Activated CD8-positive, alpha-beta memory T cell treated with anti-CD3 and anti-CD28 coated beads, Interleukin-2, amount 50 U/mL, for 1 hour (primary cell): ENCODE results near the gene MED9.
"Not testable (repeated sequence)": the region's sequence is repeated elsewhere in the genome, so short reads cannot be mapped to it uniquely, and the experiment has no call there.

Experiments
- DNase-seq: peaks from one replicate; pipeline ENCODE4 v3.0.0-alpha.2; 2020; ENCODE audit errors: extremely low read depth

Gene MED9

GRCh38 chr17:17455173-17455572, 21.6 kb upstream of the MED9 start:
- no peak for DNase-seq

GRCh38 chr17:17456251-17456650, 20.5 kb upstream of the MED9 start:
- DNase-seq: no peak

DNA sequence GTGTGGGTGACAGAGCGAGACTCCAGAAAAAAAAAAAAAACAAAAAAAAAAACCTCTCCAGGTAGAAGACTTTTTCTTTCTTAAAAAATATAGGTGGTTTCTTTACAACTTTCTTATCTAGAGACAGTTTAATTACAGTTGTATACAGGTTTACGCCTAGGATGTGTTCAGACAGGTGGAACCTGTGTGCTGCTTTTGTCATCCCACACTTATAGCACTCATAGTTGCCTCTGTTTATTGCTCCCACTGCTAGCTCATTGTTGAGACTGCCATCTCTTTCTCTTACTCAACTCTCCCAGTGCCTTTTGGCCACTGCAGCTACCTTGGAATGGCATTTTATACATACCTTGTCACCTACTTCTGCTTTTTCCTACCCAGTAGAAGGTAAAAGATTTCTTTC, 19.1 kb upstream of the MED9 start:
- no peak for DNase-seq

DNA sequence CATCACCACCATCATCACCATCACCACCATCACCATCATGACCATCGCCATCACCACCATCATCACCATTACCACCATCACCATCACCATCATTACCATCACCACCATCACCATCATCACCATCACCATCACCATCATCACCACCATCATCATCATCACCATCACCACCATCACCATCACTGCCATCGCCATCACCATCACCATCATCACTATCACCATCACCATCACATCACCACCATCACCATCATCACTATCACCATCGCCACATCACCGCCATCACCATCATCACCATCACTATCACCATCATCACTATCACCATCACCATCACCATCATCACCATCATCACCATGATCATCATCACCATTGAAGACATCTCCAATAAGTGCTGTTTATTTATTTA, 16.8 kb upstream of the MED9 start:
- no peak for DNase-seq

DNA sequence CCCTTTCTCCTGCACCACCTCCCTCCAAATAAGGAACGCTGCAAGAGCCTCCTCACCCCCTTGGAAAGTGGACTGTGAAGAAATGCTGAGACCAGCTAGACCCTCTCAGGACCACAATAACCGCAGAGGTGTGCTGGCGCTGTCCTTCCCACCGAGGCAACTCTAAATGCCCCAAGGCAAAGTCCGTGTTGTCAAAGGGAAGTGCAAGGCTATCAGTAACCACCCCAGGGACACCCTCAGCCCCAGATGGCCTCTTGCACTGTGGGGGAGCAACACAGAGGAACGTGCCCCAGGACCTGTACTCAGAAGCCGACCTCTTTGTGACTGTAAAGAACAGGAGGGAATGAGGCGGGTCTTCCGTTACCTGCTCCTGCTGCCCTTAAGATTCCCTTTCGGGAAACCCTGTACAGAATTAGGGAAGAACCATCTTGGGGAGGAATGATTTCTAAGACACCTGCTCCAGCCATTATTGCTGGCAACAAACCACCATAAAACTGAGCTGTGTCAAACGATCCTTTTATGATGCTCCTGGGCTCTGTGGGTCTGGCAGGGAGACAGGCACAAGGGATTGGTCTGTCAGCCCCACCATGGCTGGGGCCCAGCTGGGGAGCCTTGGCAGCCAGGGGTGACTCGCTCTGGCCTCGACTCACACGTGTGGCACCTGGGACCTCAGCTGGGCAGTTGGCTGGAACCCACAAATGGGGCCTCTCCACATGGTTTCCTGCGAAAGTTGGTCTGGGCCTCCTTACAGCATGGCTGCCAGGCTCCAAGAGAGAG, 14.6 kb upstream of the MED9 start:
- no peak for DNase-seq

- no peak for DNase-seq
Observed at GRCh38 chr17:17463821-17464220, 13.0 kb upstream of the MED9 start.

- not testable (repeated sequence) for DNase-seq
Observed at GRCh38 chr17:17465878-17466277, 10.9 kb upstream of the MED9 start.

GRCh38 chr17:17466511-17466910, 10.3 kb upstream of the MED9 start:
- no peak for DNase-seq

DNA sequence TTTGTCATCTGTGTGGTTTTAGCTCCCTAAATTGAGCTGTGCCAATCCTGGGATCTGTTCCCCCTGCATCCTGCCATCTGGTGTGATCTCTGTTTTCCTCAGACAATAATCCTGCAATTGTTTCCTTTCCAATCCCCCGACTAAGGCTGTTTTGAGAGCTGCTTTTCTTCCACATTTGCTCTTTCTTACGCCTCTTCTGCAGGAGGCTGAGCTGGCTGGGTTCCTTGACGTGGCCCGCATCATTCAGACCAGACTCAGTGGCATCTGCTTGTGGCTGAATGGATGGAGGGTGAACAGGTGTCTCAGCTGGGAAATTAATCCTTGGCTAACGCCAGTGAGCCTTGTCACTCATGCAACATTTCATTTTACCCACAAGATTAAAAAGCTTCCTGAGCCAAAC, 9.8 kb upstream of the MED9 start:
- DNase-seq: no peak

GRCh38 chr17:17467720-17468119, 9.1 kb upstream of the MED9 start:
- DNase-seq: no peak

DNA sequence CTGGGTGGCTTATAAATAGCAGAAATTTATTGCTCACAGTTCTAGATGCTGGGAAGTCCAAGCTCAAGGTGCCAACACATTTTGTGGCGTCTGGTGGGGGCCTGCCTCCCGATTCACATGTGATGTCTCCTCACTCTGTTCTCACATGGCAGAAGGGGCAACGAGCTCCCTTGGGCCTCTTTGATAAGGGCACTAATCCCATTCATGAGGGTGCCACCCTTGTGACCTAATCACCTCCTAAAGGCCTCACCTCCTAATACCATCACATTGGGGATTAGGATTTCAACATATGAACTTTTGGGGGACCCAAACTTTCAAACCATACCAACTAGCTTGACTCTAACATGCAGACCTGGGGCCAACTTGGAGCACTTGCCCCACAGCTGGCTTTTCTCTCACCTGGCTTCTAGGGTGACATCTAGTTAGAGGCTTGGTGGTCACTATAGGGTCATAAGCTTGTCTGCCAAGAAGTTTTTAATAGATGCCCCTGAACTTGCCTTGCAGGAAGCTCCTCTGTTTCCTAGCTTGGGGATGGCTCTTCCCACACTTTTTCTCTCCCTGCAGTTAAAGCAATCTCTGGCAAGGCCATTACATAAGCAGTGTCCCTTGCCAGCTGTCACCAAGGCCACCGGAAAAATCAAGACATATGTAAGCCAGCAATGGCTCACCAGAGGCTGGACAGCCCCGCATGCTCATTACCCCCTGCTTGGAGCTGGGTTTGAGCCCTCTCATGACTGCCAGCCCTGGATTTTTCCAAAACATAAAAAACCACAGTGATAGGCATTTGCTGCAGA, 8.4 kb upstream of the MED9 start:
- DNase-seq: no peak

DNA sequence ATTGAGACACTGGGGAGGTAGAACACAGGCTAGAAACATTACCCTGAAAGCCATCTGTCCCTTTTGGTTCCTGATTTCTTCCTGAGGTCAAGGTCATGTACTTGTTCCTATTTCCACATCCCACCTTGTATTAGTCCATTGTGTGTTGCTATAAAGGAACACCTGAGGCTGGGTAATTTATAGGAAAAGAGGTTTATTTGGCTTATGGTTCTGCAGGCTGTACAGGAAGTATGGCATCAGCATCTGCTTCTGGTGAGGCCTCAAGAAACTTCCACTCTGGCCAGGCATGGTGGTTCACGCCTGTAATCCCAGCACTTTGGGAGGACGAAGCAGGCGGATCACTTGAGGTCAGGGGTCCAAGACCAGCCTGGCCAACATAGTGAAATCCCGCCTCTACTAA, 7.4 kb upstream of the MED9 start:
- no peak for DNase-seq

DNA sequence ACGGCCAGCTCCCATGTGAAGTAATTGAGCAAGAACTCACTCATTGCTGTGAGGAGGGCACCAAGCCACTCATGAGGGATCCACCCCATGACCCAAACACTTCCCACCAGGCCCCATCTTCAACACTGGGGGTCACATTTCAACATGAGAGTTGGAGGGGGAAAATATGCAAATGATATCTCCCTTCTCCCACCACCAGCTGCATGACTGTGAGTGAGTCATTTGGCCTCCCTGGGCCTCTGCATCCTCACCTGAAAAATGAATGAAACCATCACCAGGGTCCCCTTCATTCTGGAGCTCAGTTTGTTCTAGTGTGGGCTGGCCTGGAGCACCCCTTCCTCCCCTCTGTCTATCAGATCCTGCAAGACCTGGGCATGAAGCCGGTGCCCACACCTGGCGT, 6.8 kb upstream of the MED9 start:
- DNase-seq: no peak

DNA sequence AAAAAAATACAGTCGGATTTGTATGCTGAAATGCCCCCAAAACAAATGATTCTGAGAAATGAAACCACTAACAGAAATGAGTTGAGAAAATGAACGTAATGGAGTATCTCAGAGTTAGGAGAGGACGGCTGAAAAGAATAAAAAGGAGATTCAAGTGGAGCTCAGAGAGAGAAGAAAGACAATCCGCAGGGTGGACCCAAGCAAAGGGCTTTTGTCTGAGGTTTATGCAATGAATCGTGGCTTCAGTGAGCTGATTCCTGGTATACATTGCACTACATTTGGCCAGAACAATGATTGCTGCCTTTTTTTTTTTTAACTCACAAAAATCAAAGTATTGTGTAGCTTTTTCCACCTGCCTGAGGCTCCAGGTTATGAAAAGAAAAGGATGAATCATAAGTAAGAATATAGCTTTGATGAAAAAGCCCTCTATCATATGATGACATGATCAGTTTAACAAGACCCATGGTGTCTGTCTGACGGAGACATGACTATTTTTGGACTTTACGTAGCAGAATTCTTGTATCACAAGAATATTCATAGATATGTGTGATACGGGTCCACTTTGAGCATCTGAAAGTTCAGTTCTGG, 4.4 kb upstream of the MED9 start:
- no peak for DNase-seq

DNA sequence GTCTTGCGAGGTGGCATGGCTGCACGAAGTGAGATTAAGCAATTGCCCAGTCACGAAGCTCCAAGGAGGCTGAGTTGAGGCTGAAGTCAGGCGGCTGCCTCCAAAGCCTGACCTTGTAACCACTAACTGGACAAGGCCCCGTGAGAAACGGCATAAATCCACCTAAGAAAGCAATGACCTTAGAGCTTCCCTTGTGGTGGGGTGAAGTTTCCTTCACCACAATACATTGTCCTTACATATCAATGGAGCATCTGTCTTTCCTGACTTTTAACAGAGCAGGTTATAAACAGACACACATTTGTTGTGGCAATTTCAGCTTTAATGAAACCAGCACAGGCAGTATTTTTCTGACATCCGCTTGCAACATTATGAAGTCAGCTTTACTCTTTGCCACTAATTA, 2.5 kb upstream of the MED9 start:
- DNase-seq: no peak

DNA sequence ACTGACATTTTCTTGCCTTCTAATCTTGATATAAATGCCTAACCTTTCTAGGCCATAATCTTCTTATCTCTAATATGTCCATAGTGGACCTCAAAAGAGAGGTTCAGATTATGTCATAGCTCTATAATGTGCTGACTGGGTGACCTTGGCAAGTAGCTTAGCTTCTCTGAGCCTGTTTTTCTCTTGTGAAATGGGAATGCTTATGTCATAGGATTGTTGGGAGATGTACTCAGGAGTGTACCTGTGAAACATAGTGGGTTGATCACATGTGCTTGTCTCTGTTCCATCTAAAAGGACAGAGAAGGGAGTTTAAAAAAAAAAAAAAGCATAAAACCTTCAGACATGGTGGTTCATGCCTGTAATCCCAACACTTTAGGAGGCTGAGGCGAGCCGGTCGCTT, 2.4 kb downstream of the MED9 start:
- no peak for DNase-seq

GRCh38 chr17:17480593-17481148, 3.9 kb downstream of the MED9 start:
- no peak for DNase-seq

GRCh38 chr17:17481860-17482259, 5.1 kb downstream of the MED9 start:
- DNase-seq: no peak

DNA sequence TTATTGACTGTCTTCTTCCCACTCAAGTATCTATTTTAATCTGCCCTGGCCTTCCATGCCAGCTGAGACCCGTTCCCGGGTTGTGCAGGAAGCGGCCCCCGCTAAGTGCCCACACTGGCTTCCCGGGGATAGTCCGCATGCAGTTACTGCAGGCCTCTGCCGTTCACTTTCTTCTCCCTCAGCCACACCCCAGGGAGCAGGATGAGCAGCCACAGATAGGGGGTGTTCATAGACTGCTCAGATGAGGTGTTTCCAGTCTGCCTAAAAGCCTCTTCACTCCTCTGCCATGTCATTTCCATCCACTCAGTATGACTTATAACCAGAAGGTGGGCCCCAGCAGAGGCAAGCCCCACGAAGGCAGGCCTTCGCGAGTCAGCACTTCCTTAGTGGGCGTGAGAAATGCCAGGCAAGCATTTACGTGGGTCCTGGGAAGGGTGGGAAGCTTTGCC, 7.7 kb downstream of the MED9 start:
- no peak for DNase-seq

- DNase-seq: no peak
Observed at GRCh38 chr17:17485420-17485819, 8.6 kb downstream of the MED9 start.

- not testable (repeated sequence) for DNase-seq
Observed at GRCh38 chr17:17486416-17486815, 9.6 kb downstream of the MED9 start.

- no peak for DNase-seq
Observed at GRCh38 chr17:17487998-17488397, 11.2 kb downstream of the MED9 start.
